NCI-H510A (cell line): ENCODE results near the gene NPSR1.
"Not testable (repeated sequence)": the region's sequence is repeated elsewhere in the genome, so short reads cannot be mapped to it uniquely, and the experiment has no call there.

ENCODE experiments used
- DNase-seq: peaks from one replicate; lab custom pipeline; 2025; lab: John Stamatoyannopoulos, UW

NPSR1 gene

DNA sequence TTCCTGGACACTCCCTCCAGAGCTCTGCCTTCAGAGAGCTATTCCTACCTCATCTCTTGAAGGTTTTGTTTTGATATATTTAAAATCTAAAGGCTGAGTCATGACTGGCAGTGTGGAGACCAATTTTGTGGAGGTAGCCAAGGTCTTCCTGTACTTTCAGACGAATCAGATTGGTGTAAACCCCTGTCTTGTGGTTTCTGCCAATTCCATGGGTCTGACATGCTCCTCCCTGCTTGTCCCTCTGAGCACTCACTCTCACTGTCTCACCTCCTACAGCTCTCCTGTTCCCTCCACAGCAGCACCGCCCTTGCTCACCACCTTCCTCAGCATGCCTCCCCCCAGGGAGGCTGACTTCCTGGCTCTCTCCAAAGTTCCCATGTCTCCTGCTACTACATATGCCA is 179.8 kb downstream of the NPSR1 start:
- DNase-seq = no peak

DNA sequence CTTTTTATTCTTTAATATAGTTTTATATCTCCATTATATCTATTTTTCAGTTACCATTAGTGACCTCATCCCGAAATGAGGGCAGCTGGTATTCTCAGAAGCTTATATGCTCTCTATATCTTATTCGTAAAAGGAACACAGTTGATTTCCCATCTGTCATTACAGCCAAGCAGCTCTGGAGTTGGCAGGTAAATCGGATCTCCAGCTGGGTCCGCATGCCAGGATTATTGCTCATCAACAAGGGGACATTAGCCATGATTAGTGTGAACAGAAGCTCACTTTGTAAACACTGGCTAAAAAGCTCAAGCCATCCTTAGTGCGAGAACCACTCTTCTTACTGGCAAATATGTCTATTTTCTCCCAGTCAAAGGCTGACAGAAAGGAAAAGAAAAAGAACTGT is 180.3 kb downstream of the NPSR1 start:
- no peak for DNase-seq

DNA sequence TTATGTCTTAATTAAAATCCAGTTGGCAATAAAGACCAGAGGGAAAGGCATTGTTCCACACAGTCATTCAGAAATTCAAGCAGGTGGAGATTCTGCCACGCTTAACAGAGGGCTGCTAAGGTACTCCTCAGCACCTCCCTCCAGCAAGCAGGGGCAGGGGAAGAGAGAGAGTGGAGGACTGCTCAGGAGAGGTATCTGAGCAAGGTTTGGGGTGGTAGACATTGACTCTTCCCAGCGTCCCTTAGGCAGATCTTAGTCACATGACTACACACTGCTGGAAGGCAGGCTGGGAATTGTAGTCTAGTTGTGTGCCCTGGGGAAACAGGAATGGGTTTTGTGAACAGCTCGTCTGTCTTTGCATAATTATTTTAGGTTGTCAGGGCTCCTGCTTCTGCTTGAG is 181.6 kb downstream of the NPSR1 start:
- DNase-seq = no peak

DNA sequence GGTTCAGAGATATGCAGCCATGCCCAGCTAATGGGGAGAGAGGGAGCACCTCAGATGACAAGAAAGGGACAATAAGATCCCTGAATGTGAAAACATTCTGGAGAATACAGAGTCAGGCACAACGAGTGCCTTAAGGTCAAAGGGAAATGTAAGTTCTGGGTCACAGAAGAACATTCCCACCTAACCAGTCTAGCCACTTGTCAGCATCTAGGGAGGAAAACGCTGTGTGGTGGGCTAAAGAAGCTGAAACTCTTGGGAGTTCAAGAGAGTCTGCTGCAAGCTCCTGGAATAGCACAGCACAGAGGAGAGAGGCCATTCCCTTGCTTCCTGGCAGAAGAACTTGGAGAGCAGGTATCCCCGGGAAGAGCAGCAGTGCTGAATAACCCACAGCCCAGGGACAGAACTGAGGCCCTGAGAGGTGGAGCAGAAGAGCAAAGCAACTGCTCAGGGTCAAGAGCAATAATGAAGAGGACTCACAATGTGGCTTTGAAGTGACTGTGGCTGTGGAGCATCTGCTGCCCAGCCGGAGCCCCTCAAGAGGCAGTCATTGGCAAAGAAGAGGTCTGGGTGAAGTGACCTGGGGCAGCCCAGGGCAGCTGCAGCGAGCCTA is 182.3 kb downstream of the NPSR1 start:
- DNase-seq = no peak

DNA sequence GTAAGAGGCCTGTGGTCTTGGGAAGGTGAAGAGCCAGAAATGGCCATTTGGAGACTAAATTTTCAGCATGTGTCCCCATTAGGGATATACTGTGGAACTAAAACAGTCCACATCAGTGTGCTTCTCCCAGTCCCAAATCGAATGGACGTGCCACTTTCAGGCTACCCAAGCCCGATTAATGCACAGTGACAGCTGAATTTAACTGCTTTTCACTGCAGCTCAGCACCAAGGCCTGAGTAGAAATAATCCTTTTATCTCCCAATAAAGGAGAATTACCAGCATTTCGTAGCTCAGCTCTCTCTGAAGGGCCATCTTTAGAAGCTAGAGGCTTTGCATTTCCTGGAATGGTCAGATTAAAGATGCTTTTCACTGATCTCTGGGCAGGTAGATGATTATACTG is 183.3 kb downstream of the NPSR1 start:
- no peak for DNase-seq

DNA sequence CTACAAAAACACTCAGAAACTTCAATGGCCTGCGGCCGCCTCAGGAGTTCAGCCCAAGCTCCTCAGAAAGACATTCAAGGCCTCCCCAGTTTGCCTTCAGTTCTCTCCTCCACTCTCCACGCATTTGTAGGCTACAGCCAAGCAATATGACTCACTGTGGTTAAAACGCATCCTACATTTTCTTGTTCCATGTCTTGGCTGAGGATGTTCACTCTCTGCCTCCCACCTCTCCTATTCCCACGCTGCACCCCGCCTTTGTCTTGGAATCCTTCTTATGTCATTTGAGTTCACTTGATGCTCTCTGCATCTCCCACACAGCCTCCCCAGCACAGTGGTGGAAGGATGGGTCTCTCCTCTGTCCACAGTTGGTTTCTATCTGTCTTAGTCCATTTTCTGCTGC is 184.8 kb downstream of the NPSR1 start:
- DNase-seq = no peak

DNA sequence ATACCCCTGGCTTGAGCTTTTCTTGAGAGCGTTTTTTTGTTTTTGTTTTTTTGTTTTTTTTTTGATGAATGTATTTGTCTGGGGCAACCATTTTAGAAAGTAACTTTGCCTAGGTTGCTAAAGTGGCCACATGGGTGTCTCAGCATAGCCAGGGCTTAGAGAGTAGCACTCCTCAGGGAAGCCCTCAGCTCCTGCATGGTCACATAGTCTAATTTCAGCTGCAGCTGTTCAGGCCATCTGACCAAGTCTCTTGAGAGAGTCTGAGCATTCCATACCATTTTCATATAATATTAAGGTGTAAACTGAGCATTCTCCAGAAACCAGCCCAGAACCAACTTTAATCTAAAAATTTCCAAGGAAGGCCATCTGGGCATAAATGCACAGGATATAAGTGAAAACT is 186.4 kb downstream of the NPSR1 start:
- DNase-seq = no peak

DNA sequence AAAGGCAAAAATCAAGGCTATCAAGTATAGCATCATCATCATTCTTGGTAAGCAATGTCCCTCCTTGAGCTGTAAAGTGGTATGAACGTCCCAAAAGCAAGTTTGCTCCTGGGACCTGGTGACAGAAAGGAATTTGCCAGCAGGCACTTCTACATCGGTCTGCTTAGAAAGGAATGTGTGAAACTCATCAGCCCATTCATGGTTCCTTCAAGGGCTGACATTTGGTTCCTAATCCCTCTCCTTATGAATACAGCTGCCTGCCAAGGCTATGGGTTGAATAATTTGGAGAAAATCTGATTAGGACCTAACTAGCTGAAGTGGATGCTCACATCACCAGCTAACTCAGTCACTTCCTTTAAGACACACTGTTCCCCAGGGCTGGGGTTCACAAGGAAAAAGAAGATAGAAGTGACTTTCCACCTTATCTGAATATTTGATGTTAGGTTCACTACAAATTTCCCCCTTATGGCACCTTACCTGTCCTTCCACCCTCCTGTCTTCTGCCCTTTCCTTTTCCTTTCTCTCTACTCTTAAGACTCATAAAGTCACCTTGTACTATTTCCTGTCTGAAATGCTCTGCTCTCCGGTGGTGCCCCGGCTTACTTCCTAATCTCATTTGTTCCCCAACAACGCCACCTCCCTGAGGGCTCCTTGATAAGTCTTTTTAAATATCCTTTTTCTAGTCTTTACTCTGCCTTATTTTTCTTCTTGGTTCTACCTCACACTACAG is 187.1 kb downstream of the NPSR1 start:
- DNase-seq = no peak

DNA sequence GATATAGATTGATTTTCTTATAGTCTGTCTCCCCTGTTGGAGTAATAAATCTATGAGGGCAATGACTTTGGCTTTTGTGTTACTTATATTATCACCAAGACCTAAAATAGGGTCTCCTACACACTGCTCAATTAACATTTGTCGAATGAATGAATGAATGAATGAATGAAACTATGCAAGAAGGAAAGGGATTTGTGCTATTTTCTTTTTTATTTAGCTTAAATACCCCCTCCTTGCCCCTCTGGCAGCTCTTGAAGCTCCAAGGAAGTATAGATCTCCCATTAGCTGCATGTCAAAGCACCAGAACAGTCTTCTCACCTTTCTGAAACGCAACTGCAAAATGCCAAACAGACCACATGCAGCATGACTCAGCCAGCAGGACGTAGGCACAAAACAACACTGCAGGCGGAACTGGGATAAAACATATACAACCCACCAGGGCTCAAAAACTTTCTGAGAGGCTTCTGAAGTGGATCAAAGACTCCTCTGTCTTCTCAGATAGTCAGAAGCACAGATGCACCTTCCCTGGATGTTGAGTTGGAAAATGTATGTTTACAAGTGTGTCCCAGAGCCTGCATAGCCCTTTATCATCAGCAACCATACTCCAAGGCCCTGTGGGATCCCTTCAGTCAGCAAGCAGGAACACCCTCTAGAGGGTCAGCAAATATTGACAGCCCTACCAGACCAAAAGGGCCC is 187.8 kb downstream of the NPSR1 start:
- DNase-seq = no peak

DNA sequence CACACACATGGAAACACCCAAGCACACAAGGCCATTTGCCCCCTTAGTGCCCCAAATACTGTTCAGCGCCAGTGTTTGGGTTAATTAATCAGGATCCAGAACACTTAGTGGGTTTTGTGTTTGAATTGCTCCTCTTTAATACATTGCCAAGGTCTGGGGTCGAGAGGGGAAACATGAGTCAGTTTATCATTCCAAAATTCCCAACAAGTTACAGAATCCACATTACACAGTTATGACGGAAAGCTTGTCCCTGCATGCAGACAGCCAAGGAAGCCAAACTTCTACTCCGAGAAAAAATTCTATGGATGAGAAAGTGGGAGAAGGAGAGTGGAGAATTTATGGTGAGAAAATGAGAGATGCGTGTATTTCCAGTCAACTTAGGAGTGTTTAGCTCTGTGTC is 189.0 kb downstream of the NPSR1 start:
- no peak for DNase-seq

DNA sequence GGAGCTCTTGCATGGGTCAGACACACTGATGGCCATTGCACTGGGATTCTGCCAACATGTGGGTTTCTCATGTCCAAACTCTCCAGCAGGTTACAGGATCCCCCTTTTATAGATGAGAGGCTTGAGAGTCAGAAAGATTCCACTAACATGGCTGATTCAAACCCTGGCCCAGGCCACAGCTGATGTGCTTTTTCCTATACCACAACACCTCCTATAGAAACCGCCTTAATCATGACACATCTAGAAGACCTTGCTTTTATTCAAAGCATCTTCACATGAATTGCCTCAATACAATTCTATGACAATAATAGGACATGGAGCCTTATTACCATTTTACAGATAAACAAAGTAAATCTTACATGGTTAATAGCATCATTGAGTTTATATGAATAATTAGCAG is 190.7 kb downstream of the NPSR1 start:
- no peak for DNase-seq

DNA sequence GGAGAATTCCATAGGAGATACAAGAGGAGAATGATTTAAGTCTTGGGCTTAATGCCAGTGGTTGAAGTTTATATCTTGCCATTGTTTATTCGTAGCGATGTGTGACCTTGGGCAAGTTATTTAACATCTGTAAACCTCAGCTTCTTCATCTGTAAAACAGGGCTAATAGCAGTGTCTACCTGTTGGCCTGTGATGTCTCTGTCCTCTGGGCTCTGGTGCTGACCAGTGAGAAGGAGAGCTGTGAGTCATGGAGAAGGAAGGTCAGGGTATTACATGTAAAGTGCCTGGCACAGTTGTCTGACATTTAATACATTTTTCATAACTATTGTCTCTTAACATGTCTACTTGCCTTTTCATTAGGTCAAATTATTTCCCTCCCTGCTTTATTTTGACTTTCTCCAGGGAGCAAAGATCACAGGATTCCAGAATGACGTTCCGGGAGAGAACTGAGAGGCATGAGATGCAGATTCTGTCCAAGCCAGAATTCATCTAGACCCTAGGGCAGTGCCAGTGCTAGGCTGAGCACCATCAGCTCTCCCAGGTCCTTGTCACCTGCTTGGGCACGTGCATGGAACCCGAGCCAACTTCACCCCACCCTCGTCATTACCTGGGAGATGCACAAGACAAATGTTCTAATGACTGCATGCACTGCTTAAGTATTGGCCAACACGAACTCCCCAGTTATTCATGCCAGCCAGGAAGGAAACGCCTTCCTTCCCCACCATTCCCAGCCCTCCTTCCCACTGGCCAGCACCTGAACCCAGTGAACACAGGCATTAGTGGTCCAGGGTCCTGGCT is 191.3 kb downstream of the NPSR1 start:
- no peak for DNase-seq

DNA sequence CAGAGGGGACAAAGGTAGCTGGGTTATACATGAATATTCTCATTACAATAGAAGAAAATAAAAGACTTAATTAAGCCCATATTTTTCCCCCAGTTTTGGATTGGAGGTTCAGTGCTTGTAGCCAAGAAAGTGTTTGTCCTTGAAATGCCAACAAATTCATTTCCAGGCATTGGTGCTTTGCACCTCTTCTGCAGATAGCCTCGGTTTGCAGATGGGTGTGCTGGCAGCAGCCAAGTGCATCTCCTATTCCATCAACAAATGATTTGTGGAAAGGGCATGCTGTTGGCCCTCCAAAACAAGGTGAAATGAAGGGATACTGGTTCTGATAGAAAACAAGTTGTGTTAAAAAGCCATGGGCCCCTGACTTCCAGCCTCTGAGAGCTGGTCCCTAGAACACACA is 192.0 kb downstream of the NPSR1 start:
- DNase-seq = no peak

DNA sequence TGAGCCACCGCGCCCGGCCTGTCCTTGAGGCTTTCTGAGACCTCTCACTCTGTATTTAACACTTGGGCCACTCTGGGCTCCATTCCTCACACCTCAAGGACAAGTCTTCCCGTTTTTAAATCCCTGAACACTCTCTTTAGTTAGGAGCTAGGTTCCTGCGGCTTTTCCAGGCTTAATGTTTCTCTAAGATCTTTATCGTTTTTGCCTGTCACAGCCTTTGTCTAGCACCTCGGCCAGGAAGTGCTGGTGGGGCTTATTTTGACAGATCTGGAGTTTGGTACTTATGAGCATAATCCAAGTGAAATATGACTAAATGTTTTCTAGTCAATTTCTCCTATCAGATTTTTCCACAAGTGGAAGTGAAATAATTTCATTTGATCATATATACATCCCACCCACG is 192.7 kb downstream of the NPSR1 start:
- no peak for DNase-seq

DNA sequence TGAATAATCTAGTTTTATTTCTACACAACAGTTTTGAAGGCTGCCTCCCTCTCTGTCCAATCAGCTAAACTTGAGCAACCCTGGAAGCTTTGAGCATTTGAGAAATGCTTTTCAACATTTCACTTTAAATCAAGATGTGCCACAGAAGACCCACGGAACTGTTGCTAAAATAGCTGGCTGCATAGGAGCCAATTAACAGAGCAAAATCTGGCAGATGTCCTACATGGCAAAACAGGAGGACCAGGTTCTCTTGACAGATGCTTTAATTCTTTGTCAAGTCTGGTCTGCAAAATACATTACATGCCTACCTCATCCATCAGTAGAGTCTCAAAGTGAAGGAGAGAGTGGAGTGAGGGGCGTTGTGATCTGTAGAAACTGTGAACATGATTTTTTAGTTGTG is 193.4 kb downstream of the NPSR1 start:
- DNase-seq = no peak

DNA sequence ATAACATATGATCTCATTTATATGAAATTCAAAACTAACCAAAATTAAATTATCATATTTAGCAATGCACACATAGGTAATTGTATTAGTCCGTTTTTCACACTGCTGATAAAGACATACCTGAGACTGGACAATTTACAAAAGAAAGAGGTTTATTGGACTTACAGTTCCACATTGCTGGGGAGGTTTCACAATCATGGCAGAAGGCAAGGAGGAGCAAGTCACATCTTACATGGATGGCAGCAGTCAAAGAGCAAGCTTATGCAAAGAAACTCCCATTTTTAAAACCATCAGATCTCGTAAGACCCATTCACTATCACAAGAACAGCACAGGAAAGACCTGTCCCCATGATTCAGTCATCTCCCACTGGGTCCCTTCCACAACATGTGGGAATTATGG is 200.4 kb downstream of the NPSR1 start:
- DNase-seq = not testable (repeated sequence)

DNA sequence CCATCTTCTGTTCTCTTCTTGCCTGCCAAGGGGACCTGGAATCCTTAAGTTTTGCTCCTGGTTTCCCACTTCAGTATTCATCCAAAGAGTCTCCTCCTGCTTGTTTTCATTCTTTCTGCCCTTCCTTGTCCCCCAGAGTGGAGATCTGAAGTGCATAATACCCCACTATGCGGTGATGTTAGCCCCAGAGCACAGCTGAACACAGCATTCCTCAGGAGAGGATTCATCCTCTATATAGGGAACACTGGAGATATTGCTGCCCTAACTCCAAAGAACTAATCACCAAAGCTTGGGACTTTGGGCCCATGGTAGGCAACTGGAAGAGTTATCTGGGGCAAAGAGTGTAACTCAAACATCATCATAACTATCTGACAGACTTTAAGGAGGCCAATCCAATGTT is 201.3 kb downstream of the NPSR1 start:
- not testable (repeated sequence) for DNase-seq

DNA sequence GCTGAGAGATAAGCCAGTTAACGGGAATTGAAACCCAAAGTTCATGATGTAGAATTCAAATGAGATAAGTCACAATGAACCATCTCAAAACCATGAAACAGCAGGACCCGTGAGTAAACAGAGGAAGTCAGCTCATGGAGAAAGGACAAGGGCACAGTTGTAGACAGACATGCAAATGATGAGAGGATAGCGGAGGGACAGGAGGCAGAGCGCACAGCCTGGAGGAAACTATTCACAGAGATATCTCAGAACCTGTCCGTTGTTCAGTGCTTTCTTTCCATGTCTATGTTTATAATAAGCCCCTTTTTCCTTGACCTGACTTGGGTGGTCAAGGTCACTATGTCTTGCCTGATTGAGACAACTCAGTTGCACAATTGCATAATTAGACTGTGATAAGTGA is 208.2 kb downstream of the NPSR1 start:
- not testable (repeated sequence) for DNase-seq

DNA sequence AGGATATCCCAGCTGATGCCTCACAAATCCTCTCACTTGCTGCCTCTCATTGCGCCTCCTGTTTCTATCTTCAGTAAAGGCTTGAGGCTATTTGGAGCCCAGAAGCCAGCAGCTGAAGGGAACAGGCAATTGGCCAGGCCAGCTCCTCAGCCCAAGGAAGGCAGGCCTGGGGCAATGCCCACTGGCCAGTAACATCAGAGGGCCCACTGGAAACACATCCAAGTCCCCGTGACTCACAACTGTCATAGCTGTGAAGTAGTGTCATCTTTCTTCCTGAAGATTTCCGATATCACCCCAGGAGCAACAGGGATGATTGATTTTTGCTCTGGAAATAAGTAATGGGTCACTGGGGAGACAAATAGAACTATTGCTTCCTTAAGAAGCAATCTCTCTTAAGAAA is 209.3 kb downstream of the NPSR1 start:
- not testable (repeated sequence) for DNase-seq

DNA sequence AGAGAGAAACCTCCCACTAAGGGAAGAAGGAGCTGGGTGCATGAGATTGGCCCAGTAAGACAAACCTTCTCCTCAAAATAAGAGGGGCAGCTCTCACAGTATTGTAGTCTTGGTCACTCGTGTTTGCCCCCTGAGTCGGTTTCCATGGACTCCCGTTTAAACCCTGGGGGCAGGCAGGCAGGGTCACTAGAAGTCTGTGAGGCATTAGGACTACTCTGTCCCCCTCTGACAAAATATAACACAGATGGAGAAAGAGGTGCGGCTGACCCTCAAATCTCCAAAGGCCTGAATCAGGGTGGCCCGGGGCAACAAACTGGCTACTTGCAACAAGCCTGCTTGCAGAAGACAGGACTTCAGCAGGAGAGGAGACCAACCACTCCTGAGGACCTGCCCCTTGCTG is 210.6 kb downstream of the NPSR1 start:
- DNase-seq = not testable (repeated sequence)

DNA sequence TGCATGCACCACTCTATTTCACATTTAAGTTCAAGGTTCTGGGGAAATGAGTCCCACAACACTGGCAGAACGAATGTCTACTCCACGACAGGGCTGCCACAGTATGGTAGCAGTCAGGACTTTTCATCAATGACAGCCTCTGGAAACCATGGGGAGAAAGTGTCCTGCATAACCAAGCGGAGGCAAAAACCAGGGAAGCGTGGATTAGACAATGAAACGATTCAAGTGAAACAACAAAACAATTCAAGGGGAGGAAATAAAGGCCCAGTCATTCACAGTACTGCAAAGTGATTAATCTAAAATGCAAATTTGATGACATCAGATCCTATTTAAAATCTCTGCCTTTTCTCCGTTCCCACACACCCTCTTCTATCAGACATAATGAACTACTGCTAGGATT is 211.0 kb downstream of the NPSR1 start:
- no peak for DNase-seq

DNA sequence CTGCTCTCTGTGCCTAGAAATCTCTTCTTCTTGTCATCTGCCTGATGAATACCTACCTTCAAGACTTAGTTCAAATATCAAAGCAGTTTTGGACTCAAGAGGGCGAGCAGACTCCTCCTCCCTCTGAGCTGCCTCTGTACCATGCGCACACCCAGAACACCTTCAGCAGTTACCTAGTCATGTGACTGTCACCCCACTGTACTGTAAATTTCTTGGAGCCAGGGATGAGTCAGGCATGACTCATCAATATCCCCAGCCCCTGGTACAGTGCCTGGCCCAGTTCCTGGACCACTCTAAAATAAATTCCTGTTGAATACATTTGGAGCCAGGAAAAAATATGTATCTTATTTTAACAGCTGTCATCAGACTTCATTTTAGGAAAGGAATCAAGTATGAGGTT is 212.0 kb downstream of the NPSR1 start:
- not testable (repeated sequence) for DNase-seq

DNA sequence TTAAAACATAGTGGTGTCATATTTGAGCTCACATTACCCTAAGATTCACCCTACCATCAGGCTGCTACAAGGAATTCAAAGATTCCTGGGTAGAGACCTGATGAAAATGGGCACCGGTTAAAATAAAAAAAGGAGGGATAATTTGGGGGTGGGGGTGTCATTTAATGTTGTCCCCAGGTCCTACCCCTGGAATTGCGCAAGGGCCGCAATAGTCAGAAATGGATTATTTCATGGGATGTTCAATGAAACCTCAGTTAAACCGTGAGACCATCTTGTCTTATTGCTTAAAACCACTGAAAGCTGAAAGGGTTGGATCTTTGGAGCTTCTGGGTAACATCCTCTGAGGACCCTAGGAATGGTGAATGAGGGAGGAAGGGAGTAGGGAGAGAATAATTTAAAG is 216.3 kb downstream of the NPSR1 start:
- DNase-seq = not testable (repeated sequence)
